Peyer's patch (tissue), 4 donors: ENCODE measurements around the gene CDH23.

Experiments
- CTCF ChIP-seq, 6 experiments: fragments of 450-650 bp in 4 of 6; fragments of 200-600 bp in 2 of 6; sonication (generic) in 1 of 6; IDR thresholded peaks; one replicate each; pipeline ENCODE4 v1.5.1; 2017 to 2019; ENCODE audit warnings: antibody characterized with exemption in 6 of 6, mild to moderate bottlenecking in 3 of 6, moderate library complexity in 1 of 6
- POLR2A ChIP-seq, 2 donors: fragments of 450-650 bp; IDR thresholded peaks; one replicate each; pipeline ENCODE4 v1.5.1; 2017; ENCODE audit warnings: antibody characterized with exemption in 2 of 2, mild to moderate bottlenecking in 2 of 2, moderate library complexity in 2 of 2

- no peak for TF ChIP-seq CTCF (IDR thresholded peaks at IDR 0.05)
- no peak for TF ChIP-seq POLR2A (IDR thresholded peaks at IDR 0.05)
Observed at GRCh38 chr10:71820966-71821365, 424.2 kb downstream of the CDH23 start.
